MCF 10A (cell line): ENCODE results near the gene COL5A3. TPM values are rescaled to one million over a fixed set of nuclear protein-coding genes. Genes with fewer than 3 reads are reported as not detected.
A peak's percentile ranks its signal among the peaks of the same experiment; 100 is the strongest.

Source experiments
- BruUV-seq: library from RNA; stranded (reverse); fragments of 400-500 nt; replicated peaks from 2 replicates; lab custom pipeline; 2021; lab: Mats Ljungman, UMichigan
- CTCF ChIA-PET: fragments of 300-600 bp; sonication (Branson Sonifier 250); formaldehyde crosslinking; extraction: SDS; loops from one replicate; lab custom pipeline; 2021; ENCODE audit warnings: antibody characterized with exemption, inconsistent platforms; lab: Yijun Ruan, JAX
- POLR2A ChIA-PET: fragments of 300-600, 350-650 bp; sonication (Branson Sonifier 250); formaldehyde crosslinking; extraction: SDS; loops from one replicate; lab custom pipeline; 2020; ENCODE audit warnings: antibody characterized with exemption, inconsistent platforms; lab: Yijun Ruan, JAX
- DNase-seq: peaks from one replicate; pipeline ENCODE4 v3.0.0-alpha.2; 2018; ENCODE audit not compliant: unreplicated experiment
- H3K27ac Mint-ChIP-seq: one replicate; pipeline ENCODE4 v1.8.0; 2022; ENCODE audit warnings: mild to moderate bottlenecking, low read depth, mixed read lengths; ENCODE audit not compliant: unreplicated experiment
- H3K27me3 Mint-ChIP-seq: one replicate; pipeline ENCODE4 v1.8.0; 2022; ENCODE audit warnings: mixed read lengths; ENCODE audit not compliant: insufficient read depth, unreplicated experiment
- H3K36me3 Mint-ChIP-seq: one replicate; pipeline ENCODE4 v1.8.0; 2022; ENCODE audit warnings: mild to moderate bottlenecking, moderate library complexity, mixed read lengths; ENCODE audit not compliant: insufficient read depth, unreplicated experiment
- H3K4me1 Mint-ChIP-seq: one replicate; pipeline ENCODE4 v1.8.0; 2022; ENCODE audit warnings: mixed read lengths; ENCODE audit not compliant: insufficient read depth, unreplicated experiment
- H3K4me3 Mint-ChIP-seq: one replicate; pipeline ENCODE4 v1.8.0; 2022; ENCODE audit warnings: mild to moderate bottlenecking, moderate library complexity, mixed read lengths; ENCODE audit not compliant: unreplicated experiment
- H3K9me3 Mint-ChIP-seq: one replicate; pipeline ENCODE4 v1.8.0; 2022; ENCODE audit warnings: mixed read lengths; ENCODE audit not compliant: unreplicated experiment
- CTCF ChIP-seq: fragments of 200-600 bp; IDR thresholded peaks from one replicate; pipeline ENCODE4 v1.8.0; 2022; ENCODE audit warnings: antibody characterized with exemption, mild to moderate bottlenecking; ENCODE audit not compliant: unreplicated experiment
- intact Hi-C: fragments of 100-400 bp; cut with micrococcal nuclease; formaldehyde crosslinking; loops from 2 replicates; pipeline ENCODE4 v1.14.1; 2022
- total RNA-seq: library from RNA; stranded (reverse); gene quantifications from 2 replicates; pipeline ENCODE4 v1.2.3, GENCODE V29; 2022

Gene COL5A3
- total RNA-seq, 1 experiment from 2014 or later, result 1.5 TPM

- Mint-ChIP-seq H3K27me3 (peaks cover 11% of the 10 kb centered on the region), H3K4me3 (no peak overlapping the region), H3K27ac (no peak overlapping the region), H3K4me1 (peaks cover 14% of the 10 kb centered on the region), H3K36me3 (no peaks in the 10 kb centered on the region), H3K9me3 (no peaks in the 10 kb centered on the region)
- intact Hi-C loops, result no loop called here
- DNase-seq, result no peak
- ChIA-PET POLR2A (no interaction called here), CTCF (interaction anchor here (0.6 to 2.0 kb wide), 6 partner anchors 14 to 480 kb away, joined by 3 to 5 read pairs (median 3); partner anchors contain the start of gene P2RY11)
- no peak for TF ChIP-seq CTCF
- BruUV-seq, result no TSS peak
Measured at GRCh38 chr19:9916719-9917118, 93.6 kb downstream of the COL5A3 start.

- H3K4me3 Mint-ChIP-seq, result peak overlapping the region; percentile 45
- ChIA-PET POLR2A (interaction anchor here (0.6 kb wide), 2 partner anchors 85 to 88 kb away, joined by 3 to 4 read pairs; no protein-coding TSS in a partner anchor), CTCF (interaction anchor here (0.6 to 1.3 kb wide), 4 partner anchors 47 to 215 kb away, joined by 3 to 5 read pairs (median 4); no protein-coding TSS in a partner anchor)
- intact Hi-C loops, result loop anchor here (1.0 kb wide), 3 partner anchors 66 to 778 kb away; no protein-coding TSS in a partner anchor
- peak; percentile 84 for DNase-seq
- no TSS peak for BruUV-seq
- no peak overlapping the region for H3K27ac Mint-ChIP-seq
- no peaks in the 10 kb centered on the region for H3K36me3 Mint-ChIP-seq
- peaks cover 14% of the 10 kb centered on the region for H3K4me1 Mint-ChIP-seq
- TF ChIP-seq CTCF, result peak; percentile 51
- H3K9me3 Mint-ChIP-seq, result no peaks in the 10 kb centered on the region
- peaks cover 11% of the 10 kb centered on the region for H3K27me3 Mint-ChIP-seq
Measured at GRCh38 chr19:9914315-9915207, 95.7 kb downstream of the COL5A3 start.

- peaks cover 14% of the 10 kb centered on the region for H3K4me1 Mint-ChIP-seq
- ChIA-PET POLR2A (interaction anchor here (0.6 kb wide), 2 partner anchors 85 to 87 kb away, joined by 3 to 4 read pairs; no protein-coding TSS in a partner anchor), CTCF (interaction anchor here (0.6 to 1.3 kb wide), 2 partner anchors 101 to 216 kb away, joined by 3 to 4 read pairs; no protein-coding TSS in a partner anchor)
- H3K4me3 Mint-ChIP-seq, result peak overlapping the region; percentile 45
- BruUV-seq, result no TSS peak
- no peak for DNase-seq
- no peaks in the 10 kb centered on the region for H3K9me3 Mint-ChIP-seq
- no peak overlapping the region for H3K27ac Mint-ChIP-seq
- intact Hi-C loops, result loop anchor here (1.0 kb wide), 3 partner anchors 66 to 778 kb away; no protein-coding TSS in a partner anchor
- H3K36me3 Mint-ChIP-seq, result no peaks in the 10 kb centered on the region
- peaks cover 10% of the 10 kb centered on the region for H3K27me3 Mint-ChIP-seq
- TF ChIP-seq CTCF, result no peak
Measured at GRCh38 chr19:9914001-9914314, 96.3 kb downstream of the COL5A3 start.
